HG03521 (cell line): ENCODE measurements around the gene GDF7.

Experiments
- ATAC-seq: cut with Tn5 transposase; IDR thresholded peaks from one replicate; pipeline ENCODE4 v1.9.1; 2021; ENCODE audit warnings: mild to moderate bottlenecking, moderate library complexity; ENCODE audit not compliant: unreplicated experiment

GDF7 gene

DNA sequence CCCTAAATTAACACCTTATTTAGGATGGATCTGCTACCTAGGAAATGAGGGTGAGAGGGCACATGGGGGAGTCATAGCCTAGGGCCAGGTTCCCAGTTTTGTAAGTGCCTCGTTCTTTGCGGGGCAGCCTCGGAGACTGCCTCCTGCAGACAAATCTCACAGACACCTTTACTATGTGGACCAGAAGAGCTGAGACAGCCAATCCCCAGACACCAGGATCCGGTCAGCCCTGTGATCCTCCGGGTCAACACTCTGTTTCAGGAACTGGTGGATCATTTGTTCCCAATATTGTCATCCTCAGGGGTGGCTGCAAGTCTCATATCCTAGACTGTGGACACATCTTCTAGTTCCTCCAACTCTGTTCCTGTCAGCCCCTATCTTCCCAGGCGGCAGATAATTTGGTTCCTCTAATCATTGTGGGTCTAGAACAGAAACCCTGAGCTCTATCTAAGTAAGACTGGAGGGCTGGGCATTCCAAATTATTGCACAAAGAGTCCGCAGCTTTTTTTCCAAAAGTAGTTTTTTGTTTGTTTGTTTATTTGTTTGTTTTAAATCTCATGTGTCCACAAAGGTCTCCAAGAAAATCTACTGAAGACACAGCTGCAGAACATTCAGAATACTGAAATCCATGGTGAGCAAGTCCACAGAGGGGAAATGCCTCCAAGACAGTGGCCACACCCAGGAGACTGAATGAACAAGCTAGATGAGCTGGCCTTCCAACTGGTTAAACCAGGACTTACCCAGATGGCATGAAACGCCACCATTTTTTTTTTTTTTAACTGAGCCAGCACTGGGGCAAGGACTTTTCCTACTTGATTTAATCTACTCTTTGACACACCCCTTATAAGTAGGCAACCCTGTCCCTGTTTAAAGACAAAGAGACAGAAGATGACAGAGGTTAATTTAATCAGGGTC is 6.2 kb upstream of the GDF7 start:
- ATAC-seq, result no peak

DNA sequence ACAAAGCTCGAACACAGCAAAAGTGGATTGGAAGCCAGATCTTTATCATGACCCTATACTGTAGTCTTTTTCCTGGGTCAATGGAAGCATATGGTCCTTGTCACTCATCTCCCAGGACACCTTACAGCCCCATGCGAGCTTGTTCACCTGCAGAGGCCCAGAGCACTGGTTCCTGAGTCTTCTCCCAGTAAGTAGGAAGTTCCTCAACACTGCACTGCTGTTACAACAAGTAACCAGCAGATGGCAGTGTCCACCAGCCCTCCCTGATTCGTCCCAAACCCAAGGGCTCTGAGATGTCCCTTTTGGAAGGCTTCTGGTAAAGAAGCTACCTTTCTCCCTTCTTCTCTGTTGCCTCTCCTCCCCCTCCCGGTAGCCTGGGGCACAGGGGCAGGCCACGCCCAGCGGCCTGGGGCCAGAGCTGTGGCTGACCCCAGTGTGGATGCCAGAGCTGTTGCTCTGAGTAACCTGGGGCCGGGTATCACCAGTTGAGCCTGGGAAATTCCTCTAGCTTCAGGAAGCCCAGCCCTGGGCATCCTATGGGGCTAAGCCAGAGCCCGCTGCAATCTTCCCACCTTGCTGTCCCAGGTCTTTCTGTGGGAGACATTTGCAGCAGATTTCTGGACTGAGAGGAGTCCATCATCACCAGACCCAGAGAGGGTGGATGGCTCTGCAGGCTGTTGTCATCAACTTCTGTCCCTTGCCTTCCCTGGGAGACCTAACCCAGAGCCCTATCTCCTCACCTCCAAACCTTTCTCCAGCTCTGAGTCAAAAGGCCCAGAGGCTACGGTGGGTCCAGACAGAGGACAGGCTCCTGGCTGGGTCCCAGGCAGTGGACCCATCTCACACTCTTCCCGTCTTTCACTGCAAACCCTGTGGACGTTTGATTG is 5.3 kb upstream of the GDF7 start:
- ATAC-seq, result peak; percentile 47

DNA sequence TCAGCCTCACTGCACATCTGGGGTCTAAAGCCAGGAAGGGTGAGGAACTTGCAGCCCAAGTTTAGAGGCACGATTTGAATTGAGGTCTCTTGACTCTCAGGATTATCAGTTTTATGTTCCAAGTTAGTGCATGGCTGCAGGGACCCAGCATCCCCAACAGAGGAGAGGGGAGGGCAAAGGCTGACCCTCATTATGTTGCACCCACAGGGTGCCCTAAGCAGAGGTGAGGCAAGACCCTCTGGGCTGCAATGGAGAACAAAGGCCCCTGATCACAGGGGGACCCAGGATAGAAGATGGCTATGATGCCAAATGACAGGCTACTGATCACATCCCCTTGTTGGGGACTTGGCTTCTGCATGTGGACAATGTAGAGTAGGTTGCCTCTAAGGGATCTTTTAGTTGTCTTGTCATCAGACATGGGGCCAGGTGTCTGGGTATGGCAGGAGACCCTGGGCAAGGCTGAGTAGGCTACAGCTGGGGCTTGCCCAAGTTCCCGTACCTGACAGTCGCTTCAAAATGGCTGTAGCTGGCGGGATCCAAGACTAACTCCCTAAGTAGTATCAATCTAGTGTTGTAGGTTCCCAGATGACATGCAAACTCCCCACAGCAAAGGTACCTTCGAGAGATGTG is 4.5 kb upstream of the GDF7 start:
- no peak for ATAC-seq

- no peak for ATAC-seq
These were observed 3.5 kb upstream of the GDF7 start for GRCh38 chr2:20663196-20664070.

- ATAC-seq, result no peak
These were observed 2.9 kb upstream of the GDF7 start for GRCh38 chr2:20664071-20664390.

DNA sequence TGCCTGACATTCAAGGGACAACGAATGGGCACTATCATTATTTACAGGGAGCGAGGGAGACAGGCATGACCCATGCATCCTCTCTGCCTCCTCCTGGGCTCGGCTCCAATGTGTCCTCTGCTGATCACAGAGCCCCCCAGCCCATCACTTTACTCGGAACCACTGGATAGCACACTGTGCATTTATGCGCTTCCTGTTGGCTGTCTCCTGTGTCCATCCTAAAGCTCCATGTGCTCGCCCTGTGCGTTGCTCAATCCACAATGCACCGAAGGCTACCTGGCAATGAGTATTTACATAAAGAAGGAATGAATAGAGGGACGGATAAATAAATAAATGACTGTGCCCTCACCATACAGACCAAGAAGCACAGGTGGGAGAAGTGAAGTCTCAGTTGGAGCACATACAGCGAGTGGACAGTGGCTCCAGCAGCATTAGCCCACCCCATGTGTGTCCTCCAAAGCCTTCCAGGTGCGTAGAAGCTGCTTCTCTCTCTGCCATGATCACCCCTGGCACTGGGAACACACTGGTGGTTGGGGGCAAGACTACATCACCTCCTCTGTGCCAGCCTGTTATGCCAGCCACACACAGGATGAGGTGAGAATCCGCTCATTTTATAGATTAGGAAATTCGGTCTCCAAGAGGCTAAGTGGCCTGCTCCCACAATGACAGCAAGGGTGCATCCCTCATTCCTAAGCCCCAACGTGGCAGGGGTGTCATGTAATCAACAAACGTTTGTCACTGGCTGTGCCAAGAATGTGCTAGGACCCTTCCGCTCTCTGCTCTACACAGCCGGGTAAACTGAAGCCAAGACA is 2.3 kb upstream of the GDF7 start:
- ATAC-seq, result no peak

GRCh38 chr2:20665243-20666004 is 1.5 kb upstream of the GDF7 start:
- ATAC-seq, result no peak

DNA sequence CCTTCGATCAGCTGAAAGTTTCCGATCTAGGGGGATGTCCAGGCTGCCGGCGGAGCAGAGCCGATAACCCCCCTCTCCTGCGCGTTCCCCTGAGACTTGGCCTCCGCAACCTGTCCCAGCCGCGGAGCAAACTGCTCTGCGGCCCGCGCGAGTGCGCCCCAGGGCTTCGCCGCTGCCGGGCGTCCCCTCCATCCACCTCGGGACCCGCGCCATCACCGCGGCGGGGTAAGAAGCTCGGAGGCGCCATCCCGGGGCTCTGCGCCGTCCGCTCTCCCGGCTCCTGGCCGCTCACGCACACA is 990 bp upstream of the GDF7 start:
- no peak for ATAC-seq

GRCh38 chr2:20667151-20667530 is 197 bp downstream of the GDF7 start:
- peak; percentile 32 for ATAC-seq

- peak; percentile 22 for ATAC-seq
These were observed 822 bp downstream of the GDF7 start for GRCh38 chr2:20667531-20668401.

DNA sequence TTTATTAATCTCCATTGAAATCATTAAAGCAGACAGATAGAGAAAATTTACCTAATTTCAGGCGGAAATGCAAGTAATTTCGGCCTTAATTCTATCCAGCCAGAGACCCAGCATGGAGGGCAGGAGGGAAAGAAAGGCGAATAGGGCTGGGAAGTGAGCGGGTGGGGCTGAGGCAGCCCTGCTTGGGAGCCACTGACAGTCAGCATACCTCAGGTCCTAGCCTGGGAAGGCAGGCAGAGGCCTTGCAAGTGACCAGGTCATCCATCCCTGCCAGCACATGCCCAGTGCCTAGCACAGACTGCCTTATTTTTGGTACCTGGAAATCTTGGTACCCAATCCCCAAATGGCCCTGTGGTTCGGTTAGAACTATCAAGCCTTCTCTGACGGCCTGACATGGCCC is 1.5 kb downstream of the GDF7 start:
- no peak for ATAC-seq

DNA sequence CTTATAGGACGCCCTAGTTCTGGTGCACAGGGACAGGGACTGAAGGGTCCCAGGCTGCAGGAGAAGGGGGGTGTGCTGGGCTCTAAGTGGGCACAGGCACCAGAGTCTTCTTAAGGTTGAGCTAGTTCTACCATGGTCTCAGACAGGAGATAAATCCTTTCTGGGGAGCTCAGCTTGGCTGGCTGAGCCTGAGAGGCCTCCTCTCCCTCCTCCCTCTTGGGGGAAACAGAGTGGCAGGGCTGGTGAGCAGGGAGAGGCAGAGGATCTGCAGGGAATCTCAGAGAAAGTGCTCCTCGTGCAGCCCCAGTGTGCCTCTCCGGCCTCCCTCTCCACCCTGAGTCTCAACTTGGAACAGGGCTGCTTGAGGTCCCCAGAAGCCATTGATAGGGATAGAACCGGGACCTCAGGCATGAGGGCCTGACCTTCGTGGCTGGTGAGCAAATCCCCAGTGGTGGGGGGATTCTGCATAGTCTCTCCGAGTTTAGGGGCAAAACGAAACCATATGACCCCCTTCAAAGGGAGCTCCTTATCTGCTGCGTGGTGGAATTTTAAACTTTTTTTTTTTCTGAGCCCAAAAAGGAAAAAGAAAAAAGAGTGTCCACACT is 2.0 kb downstream of the GDF7 start:
- no peak for ATAC-seq

- no peak for ATAC-seq
These were observed 2.8 kb downstream of the GDF7 start for GRCh38 chr2:20669562-20670314.

DNA sequence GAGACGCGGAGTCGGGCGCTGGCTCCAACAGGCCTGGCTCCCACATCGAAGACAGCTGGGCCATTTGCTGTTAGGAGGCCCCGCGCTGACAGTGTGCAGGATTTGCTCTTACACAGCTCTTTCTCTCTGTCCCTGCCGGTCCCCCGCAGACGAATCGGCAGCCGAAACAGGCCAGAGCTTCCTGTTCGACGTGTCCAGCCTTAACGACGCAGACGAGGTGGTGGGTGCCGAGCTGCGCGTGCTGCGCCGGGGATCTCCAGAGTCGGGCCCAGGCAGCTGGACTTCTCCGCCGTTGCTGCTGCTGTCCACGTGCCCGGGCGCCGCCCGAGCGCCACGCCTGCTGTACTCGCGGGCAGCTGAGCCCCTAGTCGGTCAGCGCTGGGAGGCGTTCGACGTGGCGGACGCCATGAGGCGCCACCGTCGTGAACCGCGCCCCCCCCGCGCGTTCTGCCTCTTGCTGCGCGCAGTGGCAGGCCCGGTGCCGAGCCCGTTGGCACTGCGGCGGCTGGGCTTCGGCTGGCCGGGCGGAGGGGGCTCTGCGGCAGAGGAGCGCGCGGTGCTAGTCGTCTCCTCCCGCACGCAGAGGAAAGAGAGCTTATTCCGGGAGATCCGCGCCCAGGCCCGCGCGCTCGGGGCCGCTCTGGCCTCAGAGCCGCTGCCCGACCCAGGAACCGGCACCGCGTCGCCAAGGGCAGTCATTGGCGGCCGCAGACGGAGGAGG is 3.5 kb downstream of the GDF7 start:
- no peak for ATAC-seq

DNA sequence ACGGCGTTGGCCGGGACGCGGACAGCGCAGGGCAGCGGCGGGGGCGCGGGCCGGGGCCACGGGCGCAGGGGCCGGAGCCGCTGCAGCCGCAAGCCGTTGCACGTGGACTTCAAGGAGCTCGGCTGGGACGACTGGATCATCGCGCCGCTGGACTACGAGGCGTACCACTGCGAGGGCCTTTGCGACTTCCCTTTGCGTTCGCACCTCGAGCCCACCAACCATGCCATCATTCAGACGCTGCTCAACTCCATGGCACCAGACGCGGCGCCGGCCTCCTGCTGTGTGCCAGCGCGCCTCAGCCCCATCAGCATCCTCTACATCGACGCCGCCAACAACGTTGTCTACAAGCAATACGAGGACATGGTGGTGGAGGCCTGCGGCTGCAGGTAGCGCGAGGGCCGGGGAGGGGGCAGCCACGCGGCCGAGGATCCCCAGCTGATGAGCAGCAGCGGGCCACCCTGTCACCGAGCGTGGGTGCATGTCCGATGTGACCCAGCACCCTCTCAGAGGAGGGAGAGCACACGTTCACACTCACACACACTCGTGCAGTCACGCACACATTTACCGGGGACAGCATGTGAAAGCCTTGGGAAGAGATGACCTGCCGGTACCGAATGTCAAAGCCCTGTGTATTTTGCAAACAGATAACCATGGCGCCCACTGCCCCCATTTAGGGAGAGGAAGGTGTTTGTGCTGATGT is 4.2 kb downstream of the GDF7 start:
- ATAC-seq, result no peak

DNA sequence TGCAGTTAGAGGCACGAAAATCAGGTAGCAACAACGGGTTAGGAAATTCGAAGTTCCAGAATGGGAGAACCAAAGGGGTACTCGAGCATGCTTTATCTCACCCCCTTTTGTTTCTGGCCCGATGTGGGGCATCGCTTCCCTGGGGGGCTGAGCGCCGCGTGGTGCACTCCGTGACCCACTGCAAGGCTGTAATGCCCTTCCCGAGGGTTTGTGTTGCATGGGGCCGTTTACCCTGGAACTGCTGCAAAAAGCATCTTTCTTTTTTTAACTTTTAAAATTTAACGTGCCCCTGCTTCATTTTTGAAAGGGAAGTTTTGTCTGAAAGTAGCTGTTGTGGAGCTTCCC is 4.8 kb downstream of the GDF7 start:
- ATAC-seq, result no peak
